HG02885 (cell line): ENCODE measurements around the gene CEP72.
"Not testable (repeated sequence)": the region's sequence is repeated elsewhere in the genome, so short reads cannot be mapped to it uniquely, and the experiment has no call there.

ENCODE experiments used
- ATAC-seq: cut with Tn5 transposase; IDR thresholded peaks from one replicate; pipeline ENCODE4 v1.9.1; 2021; ENCODE audit warnings: mild to moderate bottlenecking; ENCODE audit not compliant: unreplicated experiment, poor library complexity

Gene CEP72

GRCh38 chr5:693271-694041, 81.3 kb downstream of the CEP72 start, which contains the start of gene TPPP:
Gene TPPP (minus strand): TSS chr5:693352. CDS start chr5:678060, 15,292 bp downstream.
- ATAC-seq = peak; percentile 81

DNA sequence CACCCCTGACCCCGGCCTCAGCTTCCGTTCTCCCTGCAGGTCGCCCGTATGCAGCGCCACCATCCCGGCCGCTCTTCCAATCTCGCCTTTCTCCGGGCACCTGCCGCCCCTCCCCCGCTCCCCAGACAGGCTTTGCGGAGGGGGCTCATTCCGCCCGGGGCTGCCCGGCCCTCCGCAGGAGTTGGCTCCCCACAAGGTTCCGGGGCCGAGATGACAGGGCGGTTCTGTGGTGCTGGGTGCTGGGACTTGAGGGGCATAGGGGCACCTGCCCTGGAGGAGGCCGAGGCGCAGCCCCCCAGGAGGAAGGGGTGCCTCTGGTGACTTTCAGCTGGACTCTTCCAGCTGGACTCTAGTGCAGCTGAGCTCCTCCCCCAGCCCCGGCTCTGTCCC, 81.9 kb downstream of the CEP72 start:
- not testable (repeated sequence) for ATAC-seq

- ATAC-seq = not testable (repeated sequence)
Observed at GRCh38 chr5:695475-695874, 83.3 kb downstream of the CEP72 start.

GRCh38 chr5:696191-696590, 84.1 kb downstream of the CEP72 start:
- ATAC-seq = not testable (repeated sequence)

- ATAC-seq = not testable (repeated sequence)
Observed at GRCh38 chr5:696753-697702, 84.9 kb downstream of the CEP72 start.
